Ammon's horn (tissue), 1 donor: ENCODE measurements around the gene LMTK2.

Experiments
- DNase-seq: peaks from one replicate; pipeline ENCODE4 v3.0.0-alpha.2; 2016; ENCODE audit warnings: low spot score

LMTK2 gene

GRCh38 chr7:98175260-98175940, 68.7 kb downstream of the LMTK2 start:
- DNase-seq = no peak

DNA sequence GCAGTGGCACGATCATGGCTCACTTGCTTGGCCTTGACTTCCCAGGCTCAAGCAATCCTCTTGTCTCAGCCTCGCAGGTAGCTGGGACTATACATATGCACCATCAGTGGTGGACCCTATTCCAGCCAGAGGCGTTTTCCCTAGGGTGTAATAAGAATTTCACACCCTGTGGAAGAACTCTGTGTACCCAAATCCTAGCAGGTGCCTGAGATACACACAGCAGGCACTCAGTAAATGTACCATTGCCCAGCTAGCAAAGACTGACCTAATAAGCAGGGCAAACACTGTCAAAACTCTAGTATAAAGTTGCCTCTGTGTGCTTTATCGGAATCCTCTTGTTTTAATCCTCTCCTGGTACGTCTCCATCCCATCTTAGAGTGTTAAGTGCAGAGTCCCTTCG, 70.9 kb downstream of the LMTK2 start:
- no peak for DNase-seq

DNA sequence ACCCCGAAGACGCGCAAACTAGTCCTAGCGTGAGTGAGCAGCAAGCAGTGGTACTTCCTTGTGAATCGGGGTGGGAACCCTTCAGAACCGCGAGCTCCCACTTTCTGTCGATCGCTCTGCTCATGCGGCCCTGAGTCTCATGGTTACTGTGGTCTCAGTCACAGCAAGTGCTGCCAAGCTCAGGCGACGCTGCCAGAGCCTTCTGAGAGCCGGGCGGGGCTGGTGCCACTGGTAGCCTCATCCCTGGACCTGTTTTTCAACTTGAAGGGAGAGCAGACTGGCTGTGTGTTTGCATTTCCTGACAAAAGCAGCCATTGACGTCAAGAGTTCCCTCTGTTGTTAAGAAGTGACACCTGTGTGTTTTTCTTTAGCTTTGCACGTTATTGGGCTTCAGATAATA, 71.7 kb downstream of the LMTK2 start:
- DNase-seq = peak; percentile 87

DNA sequence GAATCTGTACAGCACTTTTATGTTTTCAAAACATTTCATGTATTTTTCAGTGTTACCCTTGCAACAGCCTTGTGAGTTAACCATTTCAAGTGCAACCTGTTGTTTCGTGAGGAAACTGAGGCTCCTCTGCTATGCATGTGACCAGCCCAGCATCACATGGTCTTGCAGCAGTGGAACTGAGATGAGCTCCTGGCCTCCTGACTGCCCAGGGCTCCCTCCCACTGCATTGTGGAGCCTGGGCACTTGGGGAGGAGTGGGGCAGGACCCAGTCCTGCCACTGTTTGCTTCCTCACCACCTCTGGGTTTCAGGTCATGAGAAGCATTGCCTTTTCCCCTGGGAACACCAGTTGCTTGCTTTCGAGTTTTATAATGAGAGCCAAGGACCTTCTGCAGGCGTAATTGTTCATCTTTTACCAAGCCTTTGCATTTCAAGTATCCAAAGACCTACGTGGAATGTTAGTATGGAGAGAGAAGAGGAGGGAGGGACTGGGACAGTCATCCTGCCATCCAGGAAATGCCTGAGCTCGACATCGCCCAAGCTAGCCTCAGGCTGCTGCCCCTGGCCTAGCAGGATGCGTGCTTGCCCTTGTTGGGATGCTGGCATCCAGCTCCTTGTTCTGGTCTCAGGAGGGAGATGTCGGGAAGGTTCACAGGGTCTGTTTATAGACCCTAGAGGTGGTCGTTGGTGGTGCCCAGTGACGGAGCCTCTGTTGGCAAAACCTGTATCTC, 72.3 kb downstream of the LMTK2 start:
- DNase-seq = no peak

GRCh38 chr7:98180751-98181150, 74.1 kb downstream of the LMTK2 start:
- DNase-seq = no peak

DNA sequence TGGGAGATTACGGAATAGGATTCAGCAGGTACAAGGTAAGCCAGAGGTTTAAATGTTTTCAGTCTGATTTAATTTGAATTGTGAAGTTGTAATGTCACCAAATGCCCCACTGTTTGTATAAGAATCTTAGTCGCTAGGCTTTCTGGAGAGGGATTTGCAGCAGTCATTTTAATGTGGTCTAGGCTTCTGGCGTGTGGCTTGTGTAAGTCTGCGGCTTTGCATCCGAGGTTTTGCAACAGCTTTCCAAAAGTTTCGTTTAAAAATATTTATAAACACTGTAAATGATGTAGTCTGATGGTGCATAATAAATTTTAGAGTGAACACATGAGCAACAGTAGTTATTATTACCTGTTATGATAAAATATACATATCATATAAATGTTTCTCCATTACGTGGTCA, 78.4 kb downstream of the LMTK2 start:
- DNase-seq = no peak

GRCh38 chr7:98186452-98187137, 79.9 kb downstream of the LMTK2 start:
- no peak for DNase-seq

GRCh38 chr7:98187138-98187502, 80.5 kb downstream of the LMTK2 start:
- no peak for DNase-seq

GRCh38 chr7:98189559-98189958, 82.9 kb downstream of the LMTK2 start:
- no peak for DNase-seq

- no peak for DNase-seq
Measured at GRCh38 chr7:98191668-98192431, 85.2 kb downstream of the LMTK2 start.

DNA sequence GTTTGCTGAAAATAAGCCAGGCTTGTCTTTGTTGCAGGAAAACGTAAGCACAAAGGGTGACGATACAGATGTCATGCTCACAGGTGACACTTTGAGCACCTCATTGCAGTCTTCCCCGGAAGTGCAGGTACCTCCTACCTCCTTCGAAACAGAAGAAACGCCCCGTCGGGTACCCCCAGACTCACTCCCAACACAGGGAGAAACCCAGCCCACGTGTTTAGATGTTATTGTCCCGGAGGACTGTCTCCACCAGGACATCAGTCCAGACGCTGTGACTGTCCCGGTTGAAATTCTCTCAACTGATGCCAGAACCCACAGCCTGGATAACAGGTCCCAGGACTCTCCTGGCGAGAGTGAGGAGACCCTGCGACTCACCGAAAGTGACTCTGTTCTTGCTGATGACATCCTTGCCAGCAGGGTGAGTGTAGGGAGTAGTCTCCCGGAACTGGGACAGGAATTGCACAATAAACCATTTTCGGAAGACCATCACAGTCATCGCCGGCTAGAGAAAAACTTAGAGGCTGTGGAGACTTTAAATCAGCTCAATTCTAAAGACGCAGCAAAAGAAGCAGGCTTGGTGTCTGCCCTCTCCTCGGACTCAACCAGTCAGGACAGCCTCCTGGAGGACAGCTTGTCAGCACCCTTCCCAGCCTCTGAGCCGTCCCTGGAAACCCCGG, 86.3 kb downstream of the LMTK2 start:
- DNase-seq = no peak

DNA sequence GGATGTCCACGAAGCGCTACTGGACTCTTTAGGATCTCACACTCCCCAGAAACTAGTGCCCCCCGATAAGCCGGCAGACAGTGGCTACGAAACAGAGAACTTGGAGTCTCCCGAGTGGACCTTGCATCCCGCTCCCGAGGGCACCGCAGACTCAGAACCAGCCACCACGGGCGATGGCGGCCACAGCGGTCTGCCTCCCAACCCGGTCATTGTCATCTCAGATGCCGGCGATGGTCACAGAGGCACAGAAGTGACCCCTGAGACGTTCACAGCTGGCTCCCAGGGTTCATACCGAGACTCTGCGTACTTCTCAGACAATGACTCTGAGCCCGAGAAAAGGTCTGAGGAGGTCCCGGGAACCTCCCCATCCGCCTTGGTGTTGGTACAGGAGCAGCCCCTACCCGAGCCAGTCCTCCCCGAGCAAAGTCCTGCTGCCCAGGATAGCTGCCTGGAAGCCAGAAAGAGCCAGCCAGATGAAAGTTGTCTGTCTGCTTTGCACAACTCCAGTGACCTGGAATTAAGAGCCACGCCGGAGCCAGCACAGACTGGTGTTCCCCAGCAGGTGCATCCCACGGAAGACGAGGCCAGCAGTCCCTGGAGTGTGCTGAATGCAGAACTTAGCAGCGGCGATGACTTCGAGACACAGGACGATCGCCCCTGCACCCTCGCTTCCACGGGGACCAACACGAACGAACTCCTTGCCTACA, 87.0 kb downstream of the LMTK2 start:
- DNase-seq = no peak

- no peak for DNase-seq
Measured at GRCh38 chr7:98194186-98194585, 87.5 kb downstream of the LMTK2 start.

DNA sequence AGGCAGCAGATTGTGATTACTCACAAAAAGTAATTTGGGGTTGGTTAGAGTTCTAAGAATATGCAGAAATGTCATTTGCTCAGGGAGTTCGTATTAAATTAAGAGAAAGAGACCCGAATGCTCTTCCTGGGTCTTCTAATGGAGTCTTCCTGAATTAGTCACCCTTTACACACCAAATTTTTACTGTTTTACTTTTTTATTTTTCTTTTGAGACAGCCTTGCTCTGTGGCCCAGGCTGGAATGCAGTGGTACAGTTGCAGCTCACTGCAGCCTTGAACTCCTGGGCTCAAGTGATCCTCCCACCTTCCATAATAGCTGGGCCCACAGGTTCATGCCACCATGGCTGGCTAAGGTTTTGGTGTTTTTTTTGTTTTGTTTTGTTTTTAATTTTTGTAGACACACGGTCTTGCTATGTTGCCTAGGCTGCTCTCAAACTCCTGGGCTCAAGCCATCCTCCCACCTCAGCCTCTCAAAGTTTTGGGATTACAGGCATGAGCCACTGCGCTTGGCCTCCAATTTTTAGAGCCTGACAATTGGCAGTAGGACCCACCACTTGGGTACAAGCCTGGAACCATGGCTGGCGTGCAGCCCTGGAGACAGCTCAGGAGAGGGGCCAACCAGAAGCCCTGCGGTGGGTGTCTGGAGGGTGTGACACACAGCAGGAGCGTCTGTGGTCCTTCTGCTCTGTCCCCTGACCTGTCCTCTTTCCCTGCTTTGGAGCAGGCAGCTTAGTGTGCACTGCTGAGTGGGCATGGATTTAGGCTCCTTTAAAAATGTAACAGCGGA, 88.2 kb downstream of the LMTK2 start:
- DNase-seq = peak; percentile 63

GRCh38 chr7:98196706-98197605, 90.3 kb downstream of the LMTK2 start:
- DNase-seq = no peak

DNA sequence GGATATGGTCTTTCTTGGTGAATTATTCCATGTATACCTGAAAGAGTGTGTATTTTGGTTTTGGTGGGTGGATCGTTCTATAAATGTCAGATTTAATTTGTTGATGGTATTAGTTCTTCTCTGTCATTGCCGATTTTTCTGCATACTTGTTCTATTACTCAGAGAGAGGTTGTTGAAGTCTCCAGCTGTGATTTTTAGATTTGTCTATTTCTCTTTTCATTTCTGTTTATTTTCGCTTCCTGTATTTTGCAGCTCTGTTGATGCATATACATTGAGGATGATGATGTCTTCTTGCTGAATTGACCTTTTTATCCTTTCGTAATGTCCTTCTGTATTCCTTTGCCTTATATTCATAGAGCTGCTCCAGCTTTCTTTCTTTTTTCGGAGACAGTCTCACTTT, 92.5 kb downstream of the LMTK2 start:
- no peak for DNase-seq

GRCh38 chr7:98200364-98200763, 93.7 kb downstream of the LMTK2 start:
- DNase-seq = no peak

- DNase-seq = no peak
Measured at GRCh38 chr7:98202367-98203195, 95.9 kb downstream of the LMTK2 start.
